HG03196 (cell line): ENCODE measurements around the gene JAM3.

Experiments used
- ATAC-seq: cut with Tn5 transposase; IDR thresholded peaks from one replicate; pipeline ENCODE4 v1.9.1; 2021; ENCODE audit not compliant: unreplicated experiment

The JAM3 gene

DNA sequence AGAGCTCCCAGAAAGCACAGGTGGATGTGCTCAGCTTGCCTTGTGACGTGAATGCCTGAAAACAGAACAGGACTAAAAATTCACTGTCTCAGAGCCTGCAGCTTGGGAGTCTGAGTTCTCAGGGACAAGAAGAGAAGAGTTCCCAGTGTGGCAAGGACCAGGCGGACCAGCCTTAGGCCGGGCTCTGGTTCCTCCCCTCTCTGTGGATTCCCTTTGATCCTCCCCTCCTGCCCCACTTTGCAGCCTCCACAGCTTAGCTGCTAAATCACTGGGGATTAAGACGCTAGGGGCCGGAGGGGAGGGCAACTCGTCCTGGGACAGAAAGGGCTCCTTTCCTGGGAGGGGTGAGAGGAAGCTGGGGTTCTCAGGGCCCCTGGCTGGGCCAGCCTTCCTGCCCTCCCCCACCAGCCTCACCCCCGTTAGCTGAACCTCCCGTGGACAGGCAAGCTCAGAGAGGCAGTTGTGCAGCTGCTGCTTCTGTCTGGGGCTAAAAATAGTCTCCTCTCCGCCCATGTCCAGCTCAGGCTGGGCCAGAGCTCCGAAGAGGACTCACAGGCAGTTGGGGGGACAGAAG lies 29.9 kb upstream of the JAM3 start:
- ATAC-seq = no peak

DNA sequence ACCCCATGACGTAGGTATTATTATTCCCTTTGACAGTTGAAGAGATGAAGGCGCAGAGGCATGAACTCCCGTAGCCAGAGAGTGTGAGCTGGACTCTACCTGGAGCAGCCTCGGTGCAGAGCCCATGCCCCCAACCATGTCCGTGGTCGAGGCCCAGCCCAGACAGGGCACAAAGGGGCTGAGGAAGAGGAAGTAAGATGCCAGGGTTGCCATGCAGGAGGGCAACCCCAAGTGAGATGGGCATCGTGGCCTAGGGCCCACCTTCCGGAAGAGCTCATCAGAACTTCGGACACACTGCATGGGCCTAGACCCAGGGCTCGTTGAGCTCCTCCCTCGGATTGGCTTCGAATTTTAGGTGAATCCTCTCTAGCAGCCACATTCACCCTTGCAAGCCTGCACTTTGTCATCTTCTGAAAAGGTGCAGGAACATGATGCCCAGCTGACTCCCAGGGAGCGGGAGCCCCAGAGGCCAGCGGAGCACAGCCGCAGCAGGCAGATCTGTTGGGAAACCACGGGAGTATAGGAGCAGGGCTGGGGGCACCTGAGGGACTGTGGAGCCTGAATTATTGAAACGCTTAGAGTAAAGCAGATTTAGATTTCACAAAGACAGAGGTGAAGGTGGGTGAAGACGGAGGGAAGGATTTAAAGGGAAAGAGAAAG lies 29.0 kb upstream of the JAM3 start:
- ATAC-seq = no peak

DNA sequence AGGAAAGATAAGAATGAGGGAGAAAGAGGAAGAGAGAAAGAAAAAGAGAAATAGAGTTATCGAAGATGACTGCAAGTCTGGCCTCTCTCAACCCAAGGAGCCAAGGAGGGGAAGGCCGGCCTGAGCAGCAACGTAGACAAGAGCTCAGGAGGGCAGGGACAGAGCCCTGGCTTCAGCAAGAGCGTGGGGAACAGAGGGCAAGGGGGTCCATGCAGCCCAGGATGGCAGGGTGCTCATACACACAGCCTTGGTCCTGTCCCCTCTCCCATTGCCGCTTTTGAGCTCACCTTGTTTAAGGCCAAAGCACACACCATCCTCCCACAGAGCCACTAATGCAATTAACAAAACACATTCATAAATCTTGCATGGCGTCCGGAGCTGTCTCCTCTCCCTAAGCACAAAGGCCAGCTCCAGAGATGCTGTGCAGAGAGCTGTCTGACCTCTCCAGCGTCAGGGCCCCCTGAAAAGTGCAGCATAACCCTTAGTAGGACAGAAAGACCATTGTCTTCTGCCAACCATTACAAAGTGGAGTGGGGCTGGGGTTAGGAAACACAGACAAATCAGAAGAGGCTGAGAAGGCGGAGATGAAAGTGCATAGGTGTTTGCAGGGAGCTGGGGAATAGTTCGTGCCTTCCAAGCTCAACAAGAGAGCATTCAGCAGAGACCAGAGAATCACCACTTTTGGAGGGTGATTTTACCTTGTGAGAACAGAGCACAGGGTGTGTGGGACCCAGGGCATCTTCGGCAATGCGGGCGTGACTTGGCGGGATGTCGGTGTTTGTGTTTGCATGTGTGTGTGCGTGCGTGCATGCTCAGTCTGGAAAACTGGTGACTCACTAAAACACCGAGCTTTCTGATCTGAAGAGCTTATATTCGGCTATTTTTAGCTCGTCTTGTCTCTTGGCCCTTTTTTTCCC lies 28.2 kb upstream of the JAM3 start:
- ATAC-seq = no peak

DNA sequence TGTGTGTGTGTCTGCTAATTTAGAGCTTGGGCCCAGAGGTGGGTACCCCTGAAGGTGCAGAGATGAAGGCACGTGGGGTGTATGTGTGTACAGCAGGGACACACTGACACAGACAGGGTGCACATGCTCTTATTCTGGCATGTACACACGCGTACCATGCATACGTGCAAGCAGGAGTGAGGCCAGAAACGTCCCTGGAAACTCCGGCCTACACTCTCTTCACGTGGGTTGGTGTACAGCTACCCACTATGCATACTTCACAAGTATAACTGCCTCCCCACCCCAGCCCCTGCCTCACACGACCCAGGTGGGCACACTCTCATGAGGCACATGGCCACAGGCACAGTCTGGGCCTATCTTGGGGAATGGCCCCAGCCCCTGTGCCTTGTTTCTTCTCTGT lies 27.5 kb upstream of the JAM3 start:
- ATAC-seq = no peak

DNA sequence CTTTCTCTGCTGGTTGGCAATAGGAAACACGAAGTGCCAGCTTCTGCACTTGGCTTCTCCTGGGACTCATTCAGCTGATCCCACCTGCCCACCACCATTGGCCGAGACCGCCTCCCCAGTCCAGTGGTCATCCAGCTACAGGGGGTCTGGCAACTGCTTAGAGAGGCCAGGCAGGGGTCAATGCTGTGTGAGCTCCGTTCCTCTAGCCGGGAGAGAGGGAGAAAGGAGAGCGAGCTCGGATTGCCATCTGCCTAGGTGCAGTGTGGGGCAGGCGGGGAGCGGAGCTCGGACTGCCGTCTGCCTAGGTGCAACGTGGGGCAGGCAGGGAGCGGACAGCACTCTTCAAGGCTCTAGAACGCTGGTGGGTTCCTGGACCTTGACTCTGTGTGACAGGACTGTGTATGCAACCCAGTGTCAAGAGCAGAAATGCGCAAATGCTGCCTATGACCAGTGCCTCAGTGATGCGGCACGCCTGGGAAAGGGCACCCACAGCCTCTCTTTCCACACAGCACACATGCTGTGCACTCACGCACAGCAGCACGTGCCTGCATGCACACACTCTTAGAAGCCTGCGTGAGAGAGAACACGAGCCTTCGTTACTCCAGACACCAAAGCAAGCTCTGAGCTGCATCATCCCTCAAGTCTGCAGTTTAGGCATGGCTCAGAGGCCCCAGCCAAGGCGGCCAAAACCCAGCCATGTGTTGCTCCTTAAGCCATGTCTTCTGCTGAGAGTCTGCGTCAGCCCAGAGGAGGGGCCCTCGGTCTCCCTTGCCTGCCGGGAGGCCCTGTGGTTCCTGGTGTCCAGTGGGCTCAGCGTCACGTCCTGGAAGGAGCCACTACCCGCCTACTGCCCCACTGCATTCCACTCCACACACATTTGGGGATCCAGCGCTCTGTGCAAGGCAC lies 26.8 kb upstream of the JAM3 start:
- ATAC-seq = no peak

DNA sequence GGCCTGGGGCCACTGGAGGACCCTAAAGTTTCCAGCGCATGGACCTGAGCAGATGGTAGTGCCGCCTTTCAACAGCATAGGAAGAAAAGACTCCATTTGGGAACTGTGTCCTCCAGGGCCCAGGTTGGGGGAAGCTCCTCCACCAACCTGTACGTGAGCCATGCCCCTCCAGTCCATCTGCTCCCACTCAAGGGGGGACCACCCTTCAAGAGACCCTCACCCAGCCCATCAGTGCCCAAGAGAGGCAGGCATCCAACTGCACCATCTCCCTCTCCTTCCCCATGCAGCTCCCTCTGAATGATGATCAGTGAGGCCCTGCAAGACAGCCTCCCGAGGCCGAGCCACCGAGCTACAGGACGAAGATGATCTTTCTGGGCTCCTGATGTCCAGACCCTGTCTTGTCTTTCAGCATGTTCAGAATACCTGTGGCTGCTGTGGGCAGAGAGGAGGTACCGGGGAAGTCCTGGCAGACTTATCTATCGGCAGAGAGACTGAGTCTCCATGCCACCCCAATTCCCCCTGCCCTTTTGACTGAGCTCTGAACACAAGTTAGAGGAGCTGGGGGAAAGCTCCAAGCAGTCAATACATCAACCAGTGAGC lies 25.0 kb upstream of the JAM3 start:
- ATAC-seq = no peak

DNA sequence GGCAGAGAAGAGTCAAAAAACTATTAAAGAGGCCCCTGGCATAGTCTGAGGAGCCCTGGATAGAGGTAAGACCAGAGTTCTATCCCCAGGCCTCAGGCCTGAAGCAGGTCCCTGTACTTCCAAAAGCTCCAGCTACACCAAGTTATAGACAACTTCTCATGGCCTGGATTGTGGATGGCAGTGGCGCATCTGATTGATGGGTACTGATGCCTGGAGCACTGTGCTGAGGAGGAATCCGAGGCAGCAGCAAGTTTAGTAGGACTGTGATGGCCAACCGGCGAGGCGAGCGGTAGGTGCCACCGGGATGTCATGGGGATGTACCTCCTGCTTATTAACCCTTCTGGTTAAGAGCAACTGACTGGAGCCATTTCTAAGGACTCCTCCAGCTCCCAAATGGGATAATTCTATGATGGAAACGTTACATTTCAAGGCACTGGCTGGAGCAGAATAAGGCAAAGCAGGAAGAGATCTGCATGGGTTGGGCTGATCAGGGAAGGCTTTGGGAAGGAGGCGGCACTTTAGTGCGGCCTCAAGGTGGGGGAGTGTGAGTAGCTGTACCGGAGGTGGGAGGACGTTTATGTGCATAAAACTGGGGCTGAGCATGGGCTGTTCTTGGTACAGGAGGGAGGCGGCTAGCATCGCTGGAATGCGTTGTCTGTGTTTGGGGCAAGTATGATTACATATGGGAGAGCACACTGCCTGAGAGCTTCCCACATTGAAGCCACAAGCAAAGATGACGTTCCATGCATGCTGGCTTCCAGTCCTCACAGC lies 24.2 kb upstream of the JAM3 start:
- no peak for ATAC-seq

DNA sequence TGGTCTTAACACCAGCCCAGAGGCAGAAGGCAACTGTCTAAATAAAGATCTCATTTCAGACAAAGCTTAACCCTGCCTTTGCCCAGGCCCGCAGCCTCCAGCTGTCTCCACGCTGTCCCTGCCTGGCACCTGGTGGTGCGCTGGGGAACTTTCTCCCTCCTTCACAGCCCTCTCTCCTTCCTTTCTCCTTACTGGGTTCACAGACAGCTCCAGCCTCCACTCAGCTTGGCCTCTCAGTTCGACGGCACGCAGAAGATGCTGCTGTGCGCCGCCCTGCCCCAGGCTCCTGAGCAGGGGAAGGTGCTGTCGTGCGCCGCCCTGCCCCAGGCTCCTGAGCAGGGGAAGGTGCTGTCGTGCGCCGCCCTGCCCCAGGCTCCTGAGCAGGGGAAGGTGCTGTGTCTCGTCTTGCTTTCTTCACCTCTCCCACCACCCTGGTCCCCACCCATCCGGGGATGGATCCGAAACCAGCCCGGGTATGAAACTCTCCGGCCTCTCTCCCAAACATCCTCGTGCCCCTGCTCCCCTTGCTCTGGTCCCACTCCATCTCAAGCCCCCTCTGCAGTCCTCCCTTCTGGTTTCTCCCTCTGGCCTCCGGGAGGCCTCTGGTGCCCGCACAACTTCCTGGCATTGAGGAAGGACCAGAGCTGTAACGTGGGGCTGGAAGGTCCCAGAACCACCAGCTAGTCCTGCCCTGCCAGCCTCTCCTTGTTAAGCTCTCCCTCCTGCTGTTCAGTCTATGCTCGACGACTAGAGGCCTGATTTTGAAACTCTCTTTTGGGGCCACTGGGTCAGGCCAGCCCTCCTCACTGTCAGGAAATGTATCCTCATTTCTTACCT lies 22.9 kb upstream of the JAM3 start:
- no peak for ATAC-seq

DNA sequence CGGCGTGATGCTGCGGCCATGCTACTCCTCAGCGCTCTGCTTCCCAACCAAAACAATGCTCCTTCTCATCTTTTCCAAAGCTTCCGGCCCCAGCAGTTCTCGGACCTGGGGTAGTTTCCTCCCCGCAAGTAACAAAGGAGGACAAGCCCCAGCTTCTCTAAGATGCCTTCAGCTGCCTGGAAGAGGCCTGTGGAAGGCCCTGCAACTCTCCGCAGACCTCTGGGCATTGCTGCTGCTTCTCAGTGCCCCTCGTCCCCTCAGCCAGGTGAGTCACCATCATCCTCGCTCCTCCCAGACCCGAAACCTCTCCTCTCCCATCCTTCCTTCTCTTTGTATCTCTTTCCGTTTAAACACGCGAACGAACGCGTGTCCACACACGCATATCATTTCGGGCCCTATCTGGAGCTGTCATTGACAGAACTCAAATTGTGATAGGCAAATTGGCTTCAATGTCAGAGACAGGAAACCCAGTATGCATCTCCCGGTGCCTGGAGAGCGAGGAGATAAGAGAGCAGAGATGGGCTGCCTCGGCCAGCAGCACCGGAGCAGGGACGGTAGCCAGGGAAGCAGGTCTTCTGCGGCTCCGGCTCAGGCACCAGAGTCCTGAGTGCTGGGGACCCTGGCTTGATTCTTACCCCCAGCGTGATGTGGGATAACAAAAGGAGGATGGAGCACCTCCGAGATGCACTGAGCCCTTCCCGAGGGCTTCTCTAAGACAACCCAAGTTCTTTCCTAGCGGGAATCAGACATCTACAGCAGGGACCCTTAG lies 22.0 kb upstream of the JAM3 start:
- no peak for ATAC-seq

DNA sequence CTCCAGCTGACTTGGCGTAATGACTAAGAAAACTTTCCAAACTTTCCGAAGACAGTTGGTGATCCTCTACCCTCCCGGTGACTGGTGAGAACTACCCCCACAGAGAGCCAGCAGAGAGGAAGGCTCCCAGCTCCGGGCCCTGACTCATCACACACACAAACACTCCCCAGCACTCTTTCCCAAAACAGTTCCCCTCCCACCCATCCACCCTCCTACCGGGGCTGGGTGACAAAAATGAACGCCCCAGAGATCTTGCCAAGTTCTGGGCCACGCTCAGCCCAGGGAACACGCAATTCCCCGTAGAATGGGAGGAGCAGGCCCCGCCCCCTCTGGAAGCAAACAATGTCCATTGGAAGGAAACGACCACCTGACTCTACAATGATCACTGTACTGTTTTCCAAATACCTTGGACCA lies 21.3 kb upstream of the JAM3 start:
- no peak for ATAC-seq

DNA sequence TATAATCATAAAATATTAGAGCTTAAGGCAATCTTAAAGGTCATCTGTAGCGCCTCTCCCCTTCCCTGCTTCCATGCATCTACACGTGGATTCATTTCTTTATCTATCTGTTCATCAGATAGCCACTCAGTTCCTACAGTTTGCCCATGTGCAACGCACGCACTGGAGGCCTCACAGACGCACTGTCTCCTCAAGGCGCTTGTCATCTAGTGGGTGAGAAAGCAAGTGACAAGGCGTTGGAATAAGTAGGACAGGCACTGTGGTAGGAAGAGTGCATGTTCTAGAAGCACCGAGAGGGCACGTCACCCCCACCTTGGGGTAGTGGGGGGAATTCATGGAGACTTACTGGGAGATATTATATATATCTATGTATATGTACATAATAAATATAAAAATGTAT lies 20.8 kb upstream of the JAM3 start:
- ATAC-seq = no peak

DNA sequence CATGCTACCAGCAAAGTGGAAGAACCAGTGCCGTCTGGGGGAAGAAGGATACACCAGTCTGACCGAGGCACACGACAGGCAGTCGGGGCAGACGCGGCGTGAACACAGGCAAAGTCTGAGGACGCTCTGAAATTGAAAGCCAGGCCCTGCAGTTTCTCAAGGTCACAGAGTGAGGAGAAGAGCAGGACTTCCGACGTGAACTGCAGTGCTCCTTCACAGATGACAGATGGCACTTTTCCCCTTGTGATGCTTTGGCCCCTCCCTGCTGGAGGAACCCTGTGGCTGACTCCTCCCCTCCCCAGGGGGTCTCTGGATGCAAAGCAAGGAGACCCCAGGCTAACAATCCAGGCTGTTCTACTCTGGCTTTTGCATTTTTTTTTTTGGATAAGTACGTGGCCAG lies 19.6 kb upstream of the JAM3 start:
- ATAC-seq = no peak

DNA sequence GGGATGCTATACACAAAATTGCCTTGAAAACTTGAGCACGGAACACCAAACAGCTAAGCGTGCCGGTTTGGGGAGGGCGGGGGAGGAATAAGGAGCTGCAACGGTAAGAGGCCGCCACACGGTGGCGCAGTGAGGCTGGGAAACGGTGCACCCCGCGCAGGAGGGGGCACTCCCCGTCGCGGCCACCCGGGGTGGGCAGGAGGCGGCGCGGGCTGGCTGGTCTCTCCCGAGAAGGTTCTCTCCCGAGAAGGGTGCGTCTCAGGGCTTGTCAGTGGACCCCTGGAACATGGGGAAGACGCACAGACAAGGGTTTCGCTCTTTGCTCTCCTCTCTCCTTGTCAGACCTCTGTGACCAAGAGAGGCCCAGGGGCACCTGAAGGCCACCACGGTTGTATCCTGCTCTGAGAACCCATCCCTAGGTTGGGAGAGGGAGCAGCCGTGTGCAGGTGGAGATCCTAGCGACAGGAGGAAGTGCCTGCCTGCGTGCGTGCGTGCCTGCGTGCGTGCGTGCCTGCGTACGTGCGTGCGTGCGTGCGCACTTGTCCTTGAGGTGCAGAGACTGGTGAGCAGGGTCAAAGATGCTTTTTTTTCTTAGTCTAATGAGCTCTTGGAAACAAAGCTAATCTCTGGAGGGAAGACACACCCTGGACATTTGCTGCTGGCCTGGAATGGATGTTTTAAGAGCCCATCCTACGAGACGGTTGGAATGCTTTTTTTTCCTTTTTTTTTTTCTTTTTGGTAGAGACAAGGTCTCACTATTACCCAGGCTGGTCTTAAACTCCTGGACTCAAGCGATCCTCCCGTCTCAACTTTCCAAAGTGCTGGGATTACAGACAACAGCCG lies 18.1 kb upstream of the JAM3 start:
- peak; percentile 81 for ATAC-seq

DNA sequence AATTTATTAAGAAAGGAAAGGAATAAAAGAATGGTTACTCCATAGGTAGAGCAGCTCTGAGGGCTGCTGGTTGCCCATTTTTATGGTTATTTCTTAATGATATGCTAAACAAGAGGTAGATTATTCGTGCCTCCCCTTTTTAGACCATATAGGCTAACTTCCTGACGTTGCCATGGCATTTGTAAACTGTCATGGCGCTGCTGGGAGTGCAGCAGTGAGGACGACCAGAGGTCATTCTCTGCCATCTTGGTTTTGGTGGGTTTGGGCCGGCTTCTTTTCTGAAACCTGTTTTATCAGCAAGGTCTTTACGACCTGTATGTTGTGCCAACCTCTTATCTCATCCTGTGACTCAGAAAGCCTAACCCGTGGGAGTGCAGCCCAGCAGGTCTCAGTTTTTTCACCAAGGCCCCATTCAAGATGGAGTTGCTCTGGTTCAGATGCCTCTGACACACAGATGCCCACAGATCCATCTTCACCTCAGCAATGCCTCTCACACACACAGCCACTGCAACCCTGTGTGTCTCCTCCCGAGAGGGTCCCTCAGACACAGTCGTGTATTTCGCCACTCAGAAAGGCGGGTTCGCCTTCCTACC lies 16.4 kb upstream of the JAM3 start:
- no peak for ATAC-seq

DNA sequence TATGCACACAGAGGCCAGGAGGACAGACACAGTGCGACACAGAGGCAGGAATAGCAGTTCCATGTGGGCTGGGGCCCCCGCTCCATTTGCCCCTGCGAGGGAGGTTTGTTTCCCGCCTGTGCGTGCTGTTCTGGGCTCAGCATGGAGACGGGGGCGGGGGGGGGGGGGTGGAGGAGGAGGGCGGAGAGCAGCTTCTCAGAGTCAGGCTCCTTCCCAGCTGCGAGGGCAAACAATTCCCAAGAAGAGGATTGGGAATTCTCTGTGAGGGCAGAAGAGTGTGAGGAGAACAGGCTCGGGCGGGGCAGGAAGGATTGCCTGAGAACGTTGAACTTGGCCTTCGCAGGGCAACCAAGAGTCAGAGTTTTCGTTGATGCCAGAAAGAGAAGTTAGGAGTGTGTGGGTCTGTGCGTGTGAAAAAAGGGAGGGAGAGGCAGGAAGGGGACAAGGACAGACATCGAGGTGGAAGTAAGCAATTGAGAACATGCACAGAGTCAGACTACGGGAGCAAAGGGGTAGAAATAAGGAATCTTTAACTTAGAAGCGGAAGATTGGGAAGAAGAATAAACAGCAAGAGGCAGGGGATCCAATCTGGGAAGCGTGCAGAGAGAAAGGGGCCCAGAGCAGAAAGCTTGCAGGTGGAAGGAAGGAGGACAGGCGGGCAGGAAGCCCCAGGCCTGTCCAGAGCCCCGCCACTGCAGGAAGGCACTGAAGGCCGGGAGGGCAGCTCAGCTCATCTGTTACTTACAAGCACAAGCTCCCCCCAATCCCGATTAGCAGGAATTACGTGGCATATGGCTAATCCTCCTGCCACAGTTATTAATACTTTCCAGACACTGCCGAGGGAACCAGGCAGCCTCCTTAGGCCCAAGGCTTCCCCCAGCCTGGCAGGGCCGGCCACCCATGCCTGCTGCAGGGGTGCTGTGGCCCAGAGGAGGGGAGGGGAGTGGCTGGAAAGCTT lies 15.6 kb upstream of the JAM3 start:
- ATAC-seq = no peak

DNA sequence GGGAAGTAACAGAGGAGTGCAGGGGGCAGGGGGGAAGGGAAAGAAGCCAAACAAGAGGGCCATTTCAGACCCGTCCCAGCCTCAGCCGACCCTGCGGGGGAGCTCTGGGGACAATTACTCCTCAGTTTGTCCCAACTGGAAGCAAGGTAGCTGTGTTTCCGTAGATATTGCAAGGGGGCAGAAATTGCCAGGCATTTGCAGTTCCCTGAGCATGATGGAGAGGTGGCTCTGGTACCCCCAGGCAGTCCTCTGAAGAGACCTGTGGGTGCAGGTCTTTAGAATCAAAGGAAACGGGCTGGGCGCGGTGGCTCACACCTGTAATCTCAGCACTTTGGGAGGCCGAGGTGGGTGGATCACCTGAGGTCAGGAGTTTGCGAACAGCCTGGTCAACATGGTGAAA lies 13.8 kb upstream of the JAM3 start:
- ATAC-seq = no peak
